GM21381 (cell line): Measurements from ENCODE around the gene BPHL.
"Not testable (repeated sequence)": the region's sequence is repeated elsewhere in the genome, so short reads cannot be mapped to it uniquely, and the experiment has no call there.

Source experiments
- ATAC-seq: cut with Tn5 transposase; IDR thresholded peaks from one replicate; pipeline ENCODE4 v1.9.1; 2021; ENCODE audit warnings: mild to moderate bottlenecking, moderate library complexity; ENCODE audit not compliant: unreplicated experiment

BPHL gene

DNA sequence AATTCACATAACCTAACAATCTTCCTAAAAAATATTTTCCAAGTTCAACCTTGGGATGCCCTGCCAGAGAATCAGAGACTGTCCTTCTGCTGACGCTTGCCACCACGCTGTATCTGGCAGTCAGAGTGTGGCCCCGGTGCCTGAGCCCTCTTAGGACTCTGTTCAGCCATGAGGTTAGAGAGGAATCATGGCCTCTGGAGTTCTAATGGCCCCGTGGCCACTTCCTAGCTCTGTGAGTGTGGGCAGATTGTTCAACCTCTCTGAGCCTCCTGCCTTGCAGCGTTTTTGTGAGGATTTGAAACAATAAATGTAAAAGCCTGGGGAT is 2.2 kb downstream of the BPHL start:
- no peak for ATAC-seq

GRCh38 chr6:3122823-3123182 is 4.3 kb downstream of the BPHL start:
- ATAC-seq: no peak

- no peak for ATAC-seq
Observed at GRCh38 chr6:3124667-3125066, 6.2 kb downstream of the BPHL start.

DNA sequence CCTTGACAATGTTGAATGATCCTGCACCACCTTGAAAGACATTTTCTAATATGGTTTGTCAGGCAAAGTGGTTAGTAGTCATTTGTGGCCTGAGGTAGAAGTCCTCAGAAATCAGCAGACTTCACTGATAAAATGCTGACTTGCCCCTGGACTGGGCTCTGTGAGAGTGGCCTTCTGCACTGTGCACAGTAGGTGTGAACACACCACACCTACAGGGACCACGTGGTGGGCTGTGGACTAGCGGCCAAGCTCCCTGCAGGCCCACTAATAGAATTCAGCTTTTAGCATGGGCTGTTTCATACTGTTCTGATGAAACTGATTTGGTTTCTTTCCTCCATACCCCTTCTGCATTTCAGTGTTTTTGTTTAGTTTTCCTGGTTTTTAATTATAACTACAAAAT is 7.3 kb downstream of the BPHL start:
- no peak for ATAC-seq

DNA sequence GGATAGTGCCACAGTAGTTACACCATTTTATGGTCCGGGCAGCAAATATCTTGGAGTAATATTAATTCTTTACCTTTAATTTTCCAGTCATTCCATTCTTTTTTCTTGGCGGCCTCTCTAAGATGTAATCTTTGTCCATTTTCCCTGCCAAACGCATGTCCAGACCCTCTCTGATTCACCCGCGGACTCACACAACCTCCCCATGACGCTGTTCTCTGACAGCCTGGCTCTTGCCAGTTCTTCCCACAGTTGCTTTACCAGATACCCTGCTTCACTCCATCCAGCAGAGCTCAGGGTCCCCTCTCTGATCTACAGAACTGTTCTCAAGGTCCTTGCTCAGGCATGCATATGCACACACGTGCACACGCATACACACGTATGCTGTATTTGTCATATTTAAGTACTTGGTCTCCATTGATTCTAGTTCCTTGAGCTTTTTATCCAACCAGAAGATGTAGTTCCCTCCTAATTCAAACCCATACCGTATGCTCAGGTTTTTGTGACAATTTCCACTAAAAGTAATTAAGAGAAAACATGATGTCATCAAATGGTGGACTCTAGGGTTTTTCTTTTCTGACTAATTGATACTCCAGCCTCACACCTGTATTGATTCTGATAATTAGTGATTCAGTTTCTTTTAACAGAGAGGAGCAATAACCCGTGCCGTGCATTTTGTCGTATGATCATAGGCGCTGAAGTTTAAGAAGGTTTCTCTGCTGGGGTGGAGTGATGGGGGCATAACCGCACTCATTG is 10.0 kb downstream of the BPHL start:
- no peak for ATAC-seq

- ATAC-seq: no peak
Observed at GRCh38 chr6:3131695-3132094, 13.2 kb downstream of the BPHL start.

DNA sequence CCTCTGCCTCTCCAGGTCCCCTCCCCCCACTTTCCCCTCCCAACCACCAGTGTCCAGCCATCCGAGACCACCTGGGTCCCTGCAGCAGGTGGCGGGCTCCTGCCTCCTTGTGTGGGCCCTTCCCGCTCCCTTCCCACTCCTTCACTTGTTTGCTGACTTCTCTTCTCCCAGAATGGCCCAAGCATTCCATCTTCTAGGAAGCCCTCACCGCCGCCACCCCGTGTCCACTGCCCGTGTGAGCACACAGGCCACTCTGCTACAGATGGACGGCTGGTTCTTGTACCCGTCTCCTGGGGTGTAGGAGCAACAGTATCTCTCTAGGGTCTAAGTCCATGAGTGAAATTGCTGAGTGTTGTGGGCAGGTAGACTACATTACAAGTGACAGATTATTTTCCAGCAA is 15.0 kb downstream of the BPHL start:
- ATAC-seq: no peak

- no peak for ATAC-seq
Observed at GRCh38 chr6:3135668-3136291, 17.3 kb downstream of the BPHL start.

DNA sequence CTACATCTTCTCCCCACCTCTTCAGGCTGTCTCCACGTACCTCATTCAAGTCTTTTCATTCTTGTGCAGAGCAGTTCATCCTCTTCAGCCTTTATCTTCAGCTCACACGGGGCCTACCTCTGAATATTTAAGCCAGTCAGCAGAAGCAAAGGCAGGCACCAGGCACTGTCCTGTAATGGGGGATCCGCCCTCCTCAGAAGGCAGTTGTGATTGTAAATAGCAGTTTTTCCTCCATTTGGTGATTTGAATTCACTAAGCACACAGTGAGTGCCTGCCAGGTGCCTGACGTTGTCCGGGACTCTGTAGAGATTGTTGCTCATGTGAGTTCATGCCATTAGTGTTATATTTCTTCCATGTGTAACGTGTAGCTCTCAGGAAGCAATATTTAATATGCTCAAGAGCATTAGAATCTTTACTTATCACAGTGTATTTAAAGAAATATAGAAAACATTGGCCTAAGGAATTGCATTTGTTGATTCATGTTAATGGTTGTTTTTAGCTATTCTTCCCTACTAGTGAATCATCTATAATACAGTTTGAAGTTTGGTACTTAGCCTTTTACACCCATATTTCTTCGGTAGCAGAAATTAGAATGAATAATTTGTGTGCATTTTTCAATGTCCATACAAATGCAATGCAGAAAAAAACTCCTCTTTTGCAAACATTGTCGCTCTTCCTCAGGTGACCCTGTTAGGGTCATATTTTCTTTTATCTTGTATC is 17.9 kb downstream of the BPHL start:
- ATAC-seq: no peak

- ATAC-seq: no peak
Observed at GRCh38 chr6:3137057-3137777, 18.7 kb downstream of the BPHL start.

GRCh38 chr6:3137873-3138272 is 19.4 kb downstream of the BPHL start:
- not testable (repeated sequence) for ATAC-seq

DNA sequence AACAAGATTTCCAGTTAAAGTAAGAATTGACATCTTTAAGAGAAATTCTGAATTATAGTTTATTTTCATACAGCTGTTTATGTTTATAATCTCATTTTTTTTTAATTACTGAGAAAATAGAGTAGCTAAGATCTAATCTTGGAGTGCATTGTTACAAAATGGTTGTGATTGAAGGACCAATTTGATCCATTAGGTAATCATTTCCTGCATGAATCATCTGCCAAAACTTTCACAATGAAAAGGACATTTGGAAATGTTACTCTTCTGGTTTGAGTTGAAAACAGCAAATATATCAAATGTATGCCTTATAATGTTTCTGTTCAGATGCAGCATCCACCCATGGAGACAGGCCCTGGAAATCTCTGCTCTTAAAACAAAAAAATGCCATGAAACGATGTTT is 19.8 kb downstream of the BPHL start:
- ATAC-seq: no peak

- no peak for ATAC-seq
Observed at GRCh38 chr6:3139090-3139903, 20.8 kb downstream of the BPHL start.

GRCh38 chr6:3140201-3140600 is 21.7 kb downstream of the BPHL start:
- no peak for ATAC-seq

DNA sequence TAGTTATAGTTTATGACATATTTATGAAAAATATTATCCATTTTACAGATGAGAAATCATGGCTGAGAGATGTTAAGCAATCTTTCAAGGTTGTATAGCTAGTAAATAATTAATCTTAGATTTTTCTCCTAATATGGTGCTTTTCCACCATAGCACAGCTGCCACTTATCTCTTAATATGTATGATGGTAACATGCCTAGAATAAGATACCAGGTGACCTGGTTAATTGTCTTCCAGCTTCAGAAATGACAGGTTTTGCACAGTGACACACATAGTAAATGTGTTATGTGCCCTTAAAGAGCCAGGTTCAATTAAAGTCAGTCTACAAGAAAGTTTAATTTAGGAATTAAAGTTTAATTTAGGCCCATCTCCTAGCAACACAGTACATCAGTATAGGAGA is 24.0 kb downstream of the BPHL start:
- ATAC-seq: no peak

- ATAC-seq: no peak
Observed at GRCh38 chr6:3143158-3143557, 24.6 kb downstream of the BPHL start.

- ATAC-seq: no peak
Observed at GRCh38 chr6:3144571-3144970, 26.1 kb downstream of the BPHL start.

DNA sequence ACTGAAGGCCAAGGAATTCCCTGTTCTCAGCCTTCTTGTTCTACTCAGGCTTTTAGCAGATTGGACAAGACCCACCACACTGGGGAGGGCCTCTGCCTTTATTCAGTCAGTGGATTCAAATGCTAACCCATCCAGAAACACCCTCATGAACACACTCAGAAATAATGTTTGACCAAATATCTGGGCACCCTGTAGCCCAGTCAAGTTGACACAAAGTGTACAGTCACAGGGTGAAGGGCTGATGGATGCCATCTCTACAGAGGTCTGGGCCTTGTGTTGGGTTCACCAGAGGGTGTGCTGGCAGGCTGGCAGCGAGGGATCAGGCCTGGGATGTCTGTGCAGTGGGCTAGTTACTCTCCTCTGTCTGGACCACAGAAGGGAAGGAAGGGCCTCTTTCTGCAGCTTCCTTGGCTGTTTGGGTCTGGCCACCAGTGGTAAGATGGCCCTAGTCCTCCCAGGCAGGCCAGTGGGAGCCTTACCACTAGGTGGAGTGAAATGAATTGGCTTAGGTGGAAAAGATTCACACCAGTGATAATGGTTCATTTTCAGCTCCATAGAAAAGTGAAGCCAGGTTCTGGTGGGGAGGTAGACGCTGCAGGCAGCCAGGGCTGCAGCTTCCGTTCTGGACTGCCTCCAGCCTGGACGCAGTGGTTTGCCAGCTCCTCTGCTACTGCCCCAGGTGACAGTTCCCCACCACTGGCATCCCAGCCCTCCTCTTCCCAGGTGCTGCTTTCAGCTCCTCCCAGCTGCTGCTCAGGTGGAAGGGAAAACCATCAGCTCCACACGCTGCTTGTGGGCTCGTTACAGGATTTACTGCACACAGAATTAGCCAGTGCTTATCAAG is 29.6 kb downstream of the BPHL start:
- ATAC-seq: no peak

DNA sequence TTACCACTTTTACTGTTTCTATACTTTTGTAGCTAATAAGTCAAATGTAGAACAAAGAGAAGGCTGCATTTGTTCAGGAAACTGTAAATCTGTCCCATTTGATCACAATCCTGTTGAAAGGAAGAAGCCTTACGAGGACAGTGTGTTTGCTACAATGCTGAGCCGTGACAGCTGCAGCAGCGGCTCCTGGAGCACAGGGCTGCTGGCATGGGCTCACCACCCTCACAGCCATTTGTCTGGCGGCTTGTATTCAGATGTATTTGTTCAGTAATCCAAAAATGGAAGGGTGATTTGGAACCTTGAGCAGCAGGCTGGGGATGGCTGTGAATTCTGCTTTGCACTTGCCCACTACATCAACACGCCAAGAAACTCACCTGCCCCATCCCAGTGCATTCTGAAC is 33.2 kb downstream of the BPHL start:
- no peak for ATAC-seq

DNA sequence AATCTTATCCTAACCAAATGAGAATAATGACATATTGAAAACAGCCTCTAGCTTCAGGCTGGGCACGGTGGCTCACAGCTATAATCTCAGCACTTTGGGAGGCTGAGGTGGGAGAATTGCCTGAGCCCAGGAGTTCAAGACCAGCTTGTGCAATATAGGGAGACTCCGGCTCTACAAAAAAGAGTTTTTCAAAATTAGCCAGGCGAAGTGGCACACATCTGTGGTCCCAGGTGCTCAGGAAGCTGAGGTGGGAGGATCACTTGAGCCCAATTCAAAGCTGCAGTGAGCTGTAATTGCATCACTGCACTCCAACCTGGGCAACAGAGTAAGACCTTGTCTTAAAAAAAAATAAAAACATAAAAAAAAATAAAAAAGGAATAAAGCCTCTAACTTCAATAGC is 34.2 kb downstream of the BPHL start:
- ATAC-seq: no peak
